ENCODE measurements around the gene ADRA1B. TPM values are rescaled to one million over a fixed set of nuclear protein-coding genes. Genes with fewer than 3 reads are reported as not detected.

Gene ADRA1B
- total and polyA plus RNA-seq, 2 of the 8 experiments (the other 6 are each of a cell fraction or from before 2014, with no cell fraction given): not detected

DNA sequence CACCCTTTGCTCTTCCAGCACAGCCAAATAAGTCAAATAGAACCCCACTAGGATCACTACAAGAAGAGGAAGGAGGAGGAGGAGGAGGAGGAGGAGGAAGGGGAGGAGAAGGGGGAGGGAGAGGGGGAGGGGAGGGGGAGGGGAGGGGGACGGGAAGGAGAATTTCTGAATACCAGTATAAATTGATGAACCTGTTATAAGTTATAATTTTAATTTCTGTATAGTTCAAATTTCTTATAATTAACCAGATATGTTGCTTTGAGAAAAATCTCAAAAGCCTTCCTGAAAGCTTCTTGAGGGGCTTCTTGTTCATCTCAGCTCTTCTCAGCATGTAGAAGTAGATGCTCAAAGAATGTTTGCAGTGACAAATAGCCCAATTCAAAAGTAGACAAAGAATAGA is 15.0 kb upstream of the ADRA1B start:
- H2BK20ac ChIP-seq (ENCODE audit: low read length): no peak overlapping the region
- H3K14ac ChIP-seq (ENCODE audit: insufficient read length): no peak overlapping the region
- TF ChIP-seq, protein P1, sequence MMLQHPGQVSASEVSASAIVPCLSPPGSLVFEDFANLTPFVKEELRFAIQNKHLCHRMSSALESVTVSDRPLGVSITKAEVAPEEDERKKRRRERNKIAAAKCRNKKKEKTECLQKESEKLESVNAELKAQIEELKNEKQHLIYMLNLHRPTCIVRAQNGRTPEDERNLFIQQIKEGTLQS (IDR thresholded peaks at IDR 0.05; ENCODE audit: insufficient read depth, low read depth, low read length): no peak
- TF ChIP-seq, protein P2, sequence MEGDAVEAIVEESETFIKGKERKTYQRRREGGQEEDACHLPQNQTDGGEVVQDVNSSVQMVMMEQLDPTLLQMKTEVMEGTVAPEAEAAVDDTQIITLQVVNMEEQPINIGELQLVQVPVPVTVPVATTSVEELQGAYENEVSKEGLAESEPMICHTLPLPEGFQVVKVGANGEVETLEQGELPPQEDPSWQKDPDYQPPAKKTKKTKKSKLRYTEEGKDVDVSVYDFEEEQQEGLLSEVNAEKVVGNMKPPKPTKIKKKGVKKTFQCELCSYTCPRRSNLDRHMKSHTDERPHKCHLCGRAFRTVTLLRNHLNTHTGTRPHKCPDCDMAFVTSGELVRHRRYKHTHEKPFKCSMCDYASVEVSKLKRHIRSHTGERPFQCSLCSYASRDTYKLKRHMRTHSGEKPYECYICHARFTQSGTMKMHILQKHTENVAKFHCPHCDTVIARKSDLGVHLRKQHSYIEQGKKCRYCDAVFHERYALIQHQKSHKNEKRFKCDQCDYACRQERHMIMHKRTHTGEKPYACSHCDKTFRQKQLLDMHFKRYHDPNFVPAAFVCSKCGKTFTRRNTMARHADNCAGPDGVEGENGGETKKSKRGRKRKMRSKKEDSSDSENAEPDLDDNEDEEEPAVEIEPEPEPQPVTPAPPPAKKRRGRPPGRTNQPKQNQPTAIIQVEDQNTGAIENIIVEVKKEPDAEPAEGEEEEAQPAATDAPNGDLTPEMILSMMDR (IDR thresholded peaks at IDR 0.05; ENCODE audit: control extremely low read depth in 1 of 3, insufficient read depth in 1 of 3, low read depth in 1 of 3, low read length in 3 of 3): no peak
- TF ChIP-seq RBBP5 (IDR thresholded peaks at IDR 0.05; ENCODE audit: borderline replicate concordance, low read depth, low read length): no peak
- ChIA-PET CTCF (ENCODE audit: partially characterized antibody) (no interaction called here), POLR2A (ENCODE audit: partially characterized antibody) (no interaction called here)
- no peaks in the 10 kb centered on the region for H3K79me2 ChIP-seq (ENCODE audit: control insufficient read depth in 1 of 2, insufficient read depth in 2 of 2, low read length in 2 of 2)
- no CpG with 5 or more reads among the region's 1 CpG for WGBS, 2 experiments (ENCODE audit: extremely low coverage in 1 of 2, insufficient coverage in 1 of 2, insufficient read length in 1 of 2, insufficient replicate concordance in 2 of 2, low coverage in 1 of 2, low lambda C conversion rate in 2 of 2, missing lambda C conversion rate in 1 of 2)
- no peak overlapping the region for H3K9ac ChIP-seq (replicated peaks in 1 of 4; ENCODE audit: extremely low read depth in 1 of 4, low read depth in 3 of 4, low read length in 3 of 4)
- H3K4me2 ChIP-seq (ENCODE audit: insufficient read depth in 1 of 2, low read depth in 2 of 2, low read length in 2 of 2): no peak overlapping the region
- H4K91ac ChIP-seq (replicated peaks; ENCODE audit: insufficient read length, low read length): no peak overlapping the region
- H3K23ac ChIP-seq (ENCODE audit: insufficient read length): no peak overlapping the region
- DNase-seq (ENCODE audit: low read depth in 1 of 2, low spot score in 2 of 2) (no peak), FAIRE-seq (no peak)
- no peaks in the 10 kb centered on the region for H3K27me3 ChIP-seq (replicated peaks in 1 of 4; ENCODE audit: control insufficient read depth in 3 of 4, extremely low read depth in 1 of 4, insufficient read depth in 3 of 4, low read length in 3 of 4)
- no peak overlapping the region for H4K5ac ChIP-seq (ENCODE audit: insufficient read length, low read depth, low read length)
- no peak overlapping the region for H3K4me3 ChIP-seq (ENCODE audit: extremely low read depth in 1 of 4, insufficient read depth in 2 of 4, low read depth in 3 of 4, low read length in 4 of 4)
- no peak overlapping the region for H2AFZ ChIP-seq (ENCODE audit: low read length)
- no peaks in the 10 kb centered on the region for H3K36me3 ChIP-seq (ENCODE audit: control insufficient read depth in 2 of 4, insufficient read depth in 4 of 4, low read length in 3 of 4)
- H3K9me3 ChIP-seq (ENCODE audit: insufficient read depth in 2 of 2, low read depth in 1 of 2, low read length in 1 of 2): no peaks in the 10 kb centered on the region
- no peak overlapping the region for H2BK120ac ChIP-seq (replicated peaks; ENCODE audit: low read depth, low read length)
- no peak overlapping the region for H4K8ac ChIP-seq (ENCODE audit: extremely low read depth, insufficient read depth, low read length)
- H3K23me2 ChIP-seq (ENCODE audit: low read depth, low read length): no peaks in the 10 kb centered on the region
- H4K20me1 ChIP-seq (replicated peaks in 1 of 2; ENCODE audit: control insufficient read depth in 1 of 2, insufficient read depth in 2 of 2, low read length in 2 of 2): no peaks in the 10 kb centered on the region
- H3K4me1 ChIP-seq (replicated peaks in 1 of 4; ENCODE audit: control insufficient read depth in 3 of 4, insufficient read depth in 4 of 4, low read length in 3 of 4): no peaks in the 10 kb centered on the region; a peak in 1 of 7 replicates
- no peak overlapping the region for H2BK5ac ChIP-seq (ENCODE audit: low read depth, low read length)
- no peak overlapping the region for H3K56ac ChIP-seq (replicated peaks; ENCODE audit: insufficient read length, low read depth, low read length)
- H3K18ac ChIP-seq (ENCODE audit: extremely low read depth, low read length): no peak overlapping the region
- H3K4ac ChIP-seq (replicated peaks; ENCODE audit: insufficient read length, low read depth, low read length): no peak overlapping the region
- H3K79me1 ChIP-seq (ENCODE audit: low read depth, low read length): no peaks in the 10 kb centered on the region
- H3K27ac ChIP-seq (ENCODE audit: low read depth, low read length): no peak overlapping the region
- no peak overlapping the region for H2BK15ac ChIP-seq (ENCODE audit: low read length)
- H2BK12ac ChIP-seq (ENCODE audit: low read depth, low read length): no peak overlapping the region
- no peak overlapping the region for H2AK5ac ChIP-seq (ENCODE audit: low read depth, low read length)
